Suprapubic skin (tissue), 4 donors: ENCODE measurements around the gene PEX1.
"Not testable (repeated sequence)": the region's sequence is repeated elsewhere in the genome, so short reads cannot be mapped to it uniquely, and the experiment has no call there.

Experiments
- EP300 ChIP-seq: sonication (generic); formaldehyde crosslinking; IDR thresholded peaks from one replicate; pipeline ENCODE4 v1.6.1; 2017; ENCODE audit warnings: antibody characterized with exemption
- POLR2A ChIP-seq, 2 donors: fragments of 450-650 bp; IDR thresholded peaks; one replicate each; pipeline ENCODE4 v1.6.1; 2017; ENCODE audit warnings: antibody characterized with exemption in 2 of 2, mild to moderate bottlenecking in 2 of 2, moderate library complexity in 2 of 2
- POLR2AphosphoS5 ChIP-seq, 3 donors: sonication (generic); formaldehyde crosslinking; IDR thresholded peaks; one replicate each; pipeline ENCODE4 v1.6.1; 2017; ENCODE audit warnings: antibody characterized with exemption in 3 of 3
- TF ChIP-seq, protein P1 (sequence below), 2 donors: fragments of 200-600 bp in 1 of 2; fragments of 450-650 bp in 1 of 2; sonication (generic) in 1 of 2; IDR thresholded peaks; one replicate each; pipeline ENCODE4 v1.5.1; 2016 to 2019; ENCODE audit warnings: antibody characterized with exemption in 2 of 2, mild to moderate bottlenecking in 1 of 2, moderate library complexity in 1 of 2

DNA sequence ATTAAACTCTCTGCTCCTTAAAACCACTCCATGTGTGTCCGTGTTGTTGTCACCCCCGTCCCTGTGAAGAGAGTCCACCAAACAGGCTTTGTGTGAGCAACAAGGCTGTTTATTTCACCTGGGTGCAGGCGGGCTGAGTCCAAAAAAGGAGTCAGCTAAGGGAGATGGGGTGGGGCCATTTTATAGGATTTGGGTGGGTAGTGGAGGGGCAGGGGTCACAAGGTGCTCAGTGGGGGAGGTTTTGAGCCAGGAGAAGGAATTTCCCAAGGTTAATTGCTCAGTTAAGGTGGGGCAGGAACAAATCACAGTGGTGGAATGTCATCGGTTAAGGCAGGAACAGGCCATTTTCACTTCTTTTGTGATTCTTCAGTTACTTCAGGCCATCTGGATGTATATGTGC lies 49.2 kb downstream of the PEX1 start:
- TF ChIP-seq, protein P1, sequence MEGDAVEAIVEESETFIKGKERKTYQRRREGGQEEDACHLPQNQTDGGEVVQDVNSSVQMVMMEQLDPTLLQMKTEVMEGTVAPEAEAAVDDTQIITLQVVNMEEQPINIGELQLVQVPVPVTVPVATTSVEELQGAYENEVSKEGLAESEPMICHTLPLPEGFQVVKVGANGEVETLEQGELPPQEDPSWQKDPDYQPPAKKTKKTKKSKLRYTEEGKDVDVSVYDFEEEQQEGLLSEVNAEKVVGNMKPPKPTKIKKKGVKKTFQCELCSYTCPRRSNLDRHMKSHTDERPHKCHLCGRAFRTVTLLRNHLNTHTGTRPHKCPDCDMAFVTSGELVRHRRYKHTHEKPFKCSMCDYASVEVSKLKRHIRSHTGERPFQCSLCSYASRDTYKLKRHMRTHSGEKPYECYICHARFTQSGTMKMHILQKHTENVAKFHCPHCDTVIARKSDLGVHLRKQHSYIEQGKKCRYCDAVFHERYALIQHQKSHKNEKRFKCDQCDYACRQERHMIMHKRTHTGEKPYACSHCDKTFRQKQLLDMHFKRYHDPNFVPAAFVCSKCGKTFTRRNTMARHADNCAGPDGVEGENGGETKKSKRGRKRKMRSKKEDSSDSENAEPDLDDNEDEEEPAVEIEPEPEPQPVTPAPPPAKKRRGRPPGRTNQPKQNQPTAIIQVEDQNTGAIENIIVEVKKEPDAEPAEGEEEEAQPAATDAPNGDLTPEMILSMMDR (IDR thresholded peaks at IDR 0.05) = not testable (repeated sequence)
- not testable (repeated sequence) for TF ChIP-seq POLR2A (IDR thresholded peaks at IDR 0.05); EP300; POLR2AphosphoS5 (IDR thresholded peaks at IDR 0.05)
